Raji (cell line): ENCODE results near the gene NELFB.

ENCODE experiments used
- POLR2A ChIP-seq: IDR thresholded peaks from 2 replicates; pipeline ENCODE4 v1.6.1; 2011; ENCODE audit warnings: low read depth, low read length, control low read depth; ENCODE audit not compliant: insufficient read depth

NELFB gene

GRCh38 chr9:137303893-137304382 lies 48.8 kb downstream of the NELFB start:
- TF ChIP-seq POLR2A, result no peak

- no peak for TF ChIP-seq POLR2A
Measured at GRCh38 chr9:137304383-137305059, 49.4 kb downstream of the NELFB start.

- TF ChIP-seq POLR2A, result no peak
Measured at GRCh38 chr9:137305060-137305797, 50.1 kb downstream of the NELFB start.

DNA sequence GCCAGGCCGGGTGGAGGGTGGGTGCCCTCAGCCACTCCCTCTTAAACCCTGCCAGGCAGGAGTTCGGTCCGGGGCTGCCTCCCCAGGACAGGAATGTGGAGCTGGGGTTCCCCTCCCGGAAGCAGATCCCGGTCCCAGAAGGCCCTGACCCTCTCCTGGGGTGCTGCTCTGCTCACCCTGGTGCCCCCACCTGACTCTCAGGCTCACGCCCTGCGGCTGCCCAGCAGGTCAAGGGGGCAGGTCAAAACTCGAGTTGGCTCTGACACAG lies 50.6 kb downstream of the NELFB start:
- no peak for TF ChIP-seq POLR2A

DNA sequence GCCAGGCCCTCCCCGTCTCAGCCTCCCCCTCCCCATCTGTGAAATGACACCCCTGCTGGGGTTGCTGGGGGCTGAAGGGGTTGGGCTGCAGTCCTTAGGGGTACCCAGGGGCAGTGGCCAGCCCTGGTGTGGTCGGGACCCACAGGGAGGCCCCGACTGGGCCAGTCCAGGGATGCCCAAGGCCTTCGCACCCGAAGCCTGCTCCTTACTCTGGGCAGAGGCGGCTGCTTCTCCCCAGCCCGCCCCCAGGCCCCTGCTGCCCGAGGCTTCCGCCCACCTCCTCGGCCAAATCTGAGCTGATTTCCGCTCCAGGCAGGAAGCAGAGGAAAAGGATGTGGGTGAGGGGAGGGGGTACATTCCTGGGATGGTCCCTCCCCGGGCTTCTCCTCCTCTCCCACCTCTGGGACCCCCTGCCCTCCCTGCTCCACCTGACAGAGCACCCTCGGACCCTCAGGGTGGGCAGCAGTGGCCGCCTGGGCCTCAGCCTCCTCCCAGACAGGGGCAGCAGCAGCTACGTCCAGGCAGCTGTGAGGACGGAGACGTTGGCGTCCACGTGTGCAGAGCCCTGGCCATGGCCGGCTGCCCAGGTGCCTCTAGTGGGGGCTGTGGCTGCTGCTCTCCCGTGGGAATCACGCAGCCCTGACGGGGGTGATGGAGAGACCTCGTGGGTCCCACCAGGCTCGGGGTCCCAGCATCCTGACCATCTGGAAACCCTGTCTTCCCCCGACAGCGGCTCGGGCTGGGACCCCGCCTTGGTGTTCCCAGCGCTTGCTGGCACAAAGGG lies 51.1 kb downstream of the NELFB start:
- TF ChIP-seq POLR2A, result no peak

DNA sequence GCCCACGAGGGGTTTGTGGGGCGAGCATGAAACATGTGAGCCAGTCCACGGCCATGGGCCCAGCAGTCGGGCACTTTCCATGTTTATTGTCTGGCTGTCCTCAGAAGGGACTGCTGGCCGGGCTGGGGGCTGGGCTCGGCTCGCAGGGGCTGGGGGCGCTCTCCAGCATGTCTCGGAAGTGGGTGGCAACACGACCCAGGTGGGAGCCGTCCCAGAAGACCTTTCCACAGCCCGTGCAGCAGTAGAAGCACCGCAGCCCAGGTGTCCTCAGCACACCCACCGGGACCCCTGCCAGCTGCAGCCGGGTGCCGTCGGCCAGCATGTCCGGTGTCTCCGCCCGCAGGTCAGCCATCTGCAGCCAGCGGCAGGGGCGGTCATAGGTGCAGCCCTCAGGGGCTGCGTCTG lies 51.7 kb downstream of the NELFB start:
- no peak for TF ChIP-seq POLR2A

DNA sequence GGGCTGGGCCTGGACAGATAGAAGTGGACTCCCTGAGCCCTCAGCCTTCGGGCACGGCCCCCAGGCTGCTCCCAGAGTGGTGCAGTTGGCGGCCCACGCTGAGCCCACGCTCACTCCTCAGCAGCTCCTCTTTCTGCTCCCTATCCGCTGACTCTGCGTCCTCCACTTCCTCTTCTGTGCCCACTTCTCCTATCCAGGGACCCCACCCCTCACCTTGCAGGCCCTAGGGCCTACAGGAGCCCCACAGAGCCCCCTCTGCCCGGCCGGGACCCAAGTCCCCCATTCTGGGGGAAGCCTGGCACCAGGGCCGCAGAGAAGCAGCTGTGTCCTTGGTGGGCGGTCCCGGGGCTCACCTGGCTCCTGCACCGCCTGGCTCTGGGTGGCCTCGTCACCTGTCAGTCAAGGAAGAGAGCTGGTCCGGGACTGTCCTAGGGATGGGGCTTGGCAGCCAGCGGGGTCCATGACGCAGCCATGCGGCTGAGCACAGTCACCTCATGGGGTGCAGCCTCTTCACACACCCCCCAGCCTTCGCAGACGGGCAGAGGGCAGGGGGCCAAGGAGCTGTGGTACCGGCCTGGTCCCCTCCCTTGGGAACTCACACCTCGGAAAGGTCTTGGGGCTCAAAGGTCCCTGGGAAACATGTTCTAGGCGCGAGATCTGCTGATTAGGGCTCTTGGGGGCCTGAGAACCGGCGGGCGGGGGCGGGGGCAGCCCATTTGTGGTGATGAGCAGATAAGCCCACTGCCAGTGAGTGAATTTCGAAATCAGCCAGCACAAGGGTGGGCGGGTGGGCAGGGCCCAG lies 52.3 kb downstream of the NELFB start:
- TF ChIP-seq POLR2A, result no peak

DNA sequence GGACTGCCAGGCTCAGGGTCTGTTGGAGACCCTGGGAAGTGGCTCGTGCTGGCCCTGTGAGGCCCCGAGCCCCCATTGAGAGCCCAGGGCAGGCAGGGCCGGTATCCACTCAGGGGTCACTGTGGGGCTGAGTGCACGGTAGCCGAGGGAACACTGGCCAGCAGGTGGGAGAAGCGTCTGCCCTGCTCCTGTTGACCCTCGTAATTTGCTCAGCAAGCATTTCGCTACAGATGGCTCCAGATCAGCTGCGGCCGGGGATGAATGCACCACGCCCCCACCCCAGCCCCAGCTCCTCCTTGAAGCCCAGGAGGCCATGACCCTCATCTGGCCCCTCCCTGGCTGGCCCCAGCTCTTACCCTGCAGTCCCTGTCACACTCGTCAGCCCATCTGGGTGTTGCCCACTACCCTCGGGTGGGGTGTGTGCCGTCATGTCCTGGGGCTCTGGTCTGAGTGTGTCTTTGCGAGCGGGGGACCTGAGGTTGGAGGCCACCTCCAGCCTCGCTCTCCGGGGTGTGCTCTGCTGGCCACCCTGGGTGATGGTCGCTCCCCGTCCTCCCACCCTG lies 53.0 kb downstream of the NELFB start:
- TF ChIP-seq POLR2A, result no peak

GRCh38 chr9:137309368-137310188 lies 54.5 kb downstream of the NELFB start:
- TF ChIP-seq POLR2A, result no peak

DNA sequence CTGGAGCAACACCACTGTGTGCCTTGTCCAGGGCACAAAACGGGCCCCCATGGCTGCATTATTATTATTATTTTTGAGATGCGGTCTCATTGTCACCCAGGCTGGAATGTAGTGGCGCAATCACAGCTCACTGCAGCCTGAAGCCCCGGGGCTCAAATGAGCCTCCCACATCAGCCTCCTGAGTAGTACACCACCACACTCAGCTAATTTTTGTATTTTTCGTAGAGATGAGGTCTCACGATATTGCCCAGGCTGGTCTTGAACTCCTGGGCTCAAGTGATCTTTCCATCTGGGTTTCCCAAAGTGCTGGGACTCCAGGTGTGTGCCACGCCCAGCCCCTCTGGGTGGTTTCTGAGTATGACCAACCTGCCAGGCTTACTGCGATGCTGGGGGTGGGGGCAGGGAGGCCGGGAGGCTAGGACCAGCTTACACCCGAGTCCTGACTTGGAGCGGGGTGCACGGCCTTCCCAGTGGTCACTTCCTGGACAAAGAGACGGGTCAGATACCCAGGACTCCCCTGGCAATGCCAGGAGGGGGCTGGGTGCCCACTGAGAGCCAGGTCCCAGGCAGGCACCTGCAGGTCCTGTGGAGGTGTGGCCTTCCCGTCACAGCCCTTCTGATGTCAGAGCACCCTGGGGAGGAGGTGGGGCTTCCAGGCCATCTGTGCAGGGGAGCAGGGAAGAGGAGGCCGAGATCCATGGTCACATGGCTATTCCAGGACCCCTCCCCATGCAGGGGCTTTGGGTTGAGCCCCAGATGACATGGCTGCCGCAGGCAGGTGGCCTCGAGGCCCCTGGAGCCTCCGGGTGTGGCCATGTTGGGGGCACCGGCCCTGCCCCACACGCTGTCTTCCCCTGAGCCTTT lies 55.3 kb downstream of the NELFB start:
- no peak for TF ChIP-seq POLR2A

- TF ChIP-seq POLR2A, result no peak
Measured at GRCh38 chr9:137311171-137311985, 56.3 kb downstream of the NELFB start.
